Ammon's horn (tissue), 1 donor: Measurements from ENCODE around the gene KRTAP10-9.
"Not testable (repeated sequence)": the region's sequence is repeated elsewhere in the genome, so short reads cannot be mapped to it uniquely, and the experiment has no call there.

Experiments used
- DNase-seq: peaks from one replicate; pipeline ENCODE4 v3.0.0-alpha.2; 2016; ENCODE audit warnings: low spot score

The KRTAP10-9 gene

GRCh38 chr21:44640761-44641160 lies 13.9 kb downstream of the KRTAP10-9 start:
- no peak for DNase-seq

GRCh38 chr21:44643741-44644310 lies 16.9 kb downstream of the KRTAP10-9 start:
- no peak for DNase-seq

- no peak for DNase-seq
Measured at GRCh38 chr21:44644878-44645277, 18.0 kb downstream of the KRTAP10-9 start.

GRCh38 chr21:44646366-44647221 lies 19.7 kb downstream of the KRTAP10-9 start, which contains the start of gene KRTAP10-11:
Gene KRTAP10-11 (plus strand): TSS chr21:44646414. CDS start chr21:44646459, 45 bp downstream.
- not testable (repeated sequence) for DNase-seq

- no peak for DNase-seq
Measured at GRCh38 chr21:44647222-44647552, 20.3 kb downstream of the KRTAP10-9 start.

- DNase-seq: no peak
Measured at GRCh38 chr21:44648557-44649311, 21.8 kb downstream of the KRTAP10-9 start.

GRCh38 chr21:44649521-44650100 lies 22.7 kb downstream of the KRTAP10-9 start:
- no peak for DNase-seq

GRCh38 chr21:44650265-44650972 lies 23.5 kb downstream of the KRTAP10-9 start:
- no peak for DNase-seq

- DNase-seq: no peak
Measured at GRCh38 chr21:44650973-44651675, 24.2 kb downstream of the KRTAP10-9 start.

- no peak for DNase-seq
Measured at GRCh38 chr21:44653123-44653522, 26.2 kb downstream of the KRTAP10-9 start.

- no peak for DNase-seq
Measured at GRCh38 chr21:44653656-44654575, 27.0 kb downstream of the KRTAP10-9 start.

GRCh38 chr21:44654576-44655175 lies 27.8 kb downstream of the KRTAP10-9 start, which contains the start of gene KRTAP12-4:
Gene KRTAP12-4 (minus strand): TSS chr21:44654659. CDS start chr21:44654614, 45 bp downstream.
- no peak for DNase-seq

GRCh38 chr21:44656868-44657267 lies 30.0 kb downstream of the KRTAP10-9 start:
- no peak for DNase-seq

- no peak for DNase-seq
Measured at GRCh38 chr21:44657635-44658540, 31.0 kb downstream of the KRTAP10-9 start, which contains the start of gene KRTAP12-3. Gene KRTAP12-3 (plus strand): TSS chr21:44657932. CDS start chr21:44657980, 48 bp downstream.

GRCh38 chr21:44658541-44658910 lies 31.6 kb downstream of the KRTAP10-9 start:
- DNase-seq: no peak

- DNase-seq: no peak
Measured at GRCh38 chr21:44658913-44659595, 32.2 kb downstream of the KRTAP10-9 start.

- DNase-seq: not testable (repeated sequence)
Measured at GRCh38 chr21:44661567-44661966, 34.7 kb downstream of the KRTAP10-9 start.

GRCh38 chr21:44664691-44665090 lies 37.8 kb downstream of the KRTAP10-9 start:
- no peak for DNase-seq
